ENCODE measurements around the gene CCDC33.

CCDC33 gene

DNA sequence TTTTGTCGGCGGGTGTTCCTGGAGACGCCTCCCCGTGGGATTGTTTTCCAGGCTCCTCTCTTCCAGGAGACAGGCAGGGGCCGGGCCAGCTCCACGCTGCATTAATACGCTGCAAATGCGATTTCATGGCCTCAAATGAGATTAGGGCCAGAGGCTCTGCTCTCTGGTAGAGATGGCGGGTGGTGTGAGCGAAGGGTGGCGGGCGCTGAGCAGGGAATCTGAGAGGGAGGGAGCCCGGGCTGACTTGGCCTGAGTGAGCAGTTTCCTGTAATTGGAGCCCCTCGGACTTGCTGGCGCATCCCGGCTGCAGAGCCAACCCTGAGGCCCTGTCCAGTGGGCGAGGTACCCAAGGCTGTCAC is 7.4 kb upstream of the CCDC33 start:
- DNase-seq (ENCODE audit: low read depth, low spot score), result peak; percentile 35

DNA sequence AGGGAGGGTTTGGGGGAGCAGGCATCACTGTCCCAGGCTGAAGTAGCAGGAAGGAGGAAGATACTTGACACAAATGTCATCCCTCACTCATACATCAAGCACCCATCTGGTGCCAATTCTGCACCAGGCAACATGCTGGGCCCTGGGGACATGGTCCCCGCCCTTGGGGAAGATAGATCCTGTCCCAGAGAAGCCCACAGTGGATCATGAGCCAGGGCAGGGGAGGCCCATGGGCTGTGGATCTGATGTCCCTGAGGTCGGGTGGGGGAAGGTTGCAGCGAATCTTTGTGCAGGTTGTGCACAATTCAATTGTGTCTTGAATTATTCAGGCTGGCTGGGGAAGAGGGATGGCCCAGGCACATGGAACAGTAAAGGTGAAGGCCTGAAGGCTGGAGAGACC is 6.4 kb upstream of the CCDC33 start:
- DNase-seq (ENCODE audit: low read depth, low spot score), result no peak

DNA sequence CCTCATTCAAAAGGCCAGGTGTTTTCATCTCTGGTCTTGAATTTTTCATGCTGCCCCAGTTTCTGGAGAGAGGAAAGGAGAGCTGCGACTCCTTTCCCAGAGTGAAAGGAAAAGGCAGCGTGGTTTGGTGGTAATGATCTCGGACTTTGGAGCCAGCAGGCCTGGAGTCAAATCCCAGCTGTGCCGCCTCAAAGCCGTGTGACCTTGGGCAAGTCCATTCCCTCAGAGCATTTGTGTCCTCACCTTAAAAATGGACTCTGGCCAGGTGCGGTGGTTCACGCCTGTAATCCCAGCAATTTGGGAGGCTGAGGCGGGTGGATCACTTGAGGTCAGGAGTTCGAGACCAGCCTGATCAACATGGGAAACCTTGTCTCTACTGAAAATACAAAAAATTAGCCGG is 4.7 kb upstream of the CCDC33 start:
- DNase-seq (ENCODE audit: low read depth, low spot score), result no peak

DNA sequence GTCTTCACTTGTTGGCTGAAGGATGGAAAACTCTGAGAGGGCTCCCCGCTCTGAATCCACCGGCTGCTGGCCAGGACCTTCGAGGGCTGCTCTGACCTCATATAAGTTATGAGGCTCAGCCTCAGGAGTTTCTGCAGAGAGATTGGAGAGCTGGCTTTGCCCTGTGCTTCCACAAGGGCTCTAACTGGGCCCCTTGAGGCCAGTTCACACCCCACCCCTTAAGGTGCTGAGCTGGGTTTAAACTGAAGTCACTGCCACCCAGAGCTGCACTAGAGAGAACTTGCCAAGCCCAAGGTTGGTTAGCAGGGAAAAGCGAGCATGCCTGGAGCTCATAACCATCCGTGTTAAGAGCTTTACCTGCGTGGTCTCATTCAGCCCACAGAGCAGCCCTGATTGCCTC is 2.8 kb upstream of the CCDC33 start:
- no peak for DNase-seq (ENCODE audit: low read depth, low spot score)

DNA sequence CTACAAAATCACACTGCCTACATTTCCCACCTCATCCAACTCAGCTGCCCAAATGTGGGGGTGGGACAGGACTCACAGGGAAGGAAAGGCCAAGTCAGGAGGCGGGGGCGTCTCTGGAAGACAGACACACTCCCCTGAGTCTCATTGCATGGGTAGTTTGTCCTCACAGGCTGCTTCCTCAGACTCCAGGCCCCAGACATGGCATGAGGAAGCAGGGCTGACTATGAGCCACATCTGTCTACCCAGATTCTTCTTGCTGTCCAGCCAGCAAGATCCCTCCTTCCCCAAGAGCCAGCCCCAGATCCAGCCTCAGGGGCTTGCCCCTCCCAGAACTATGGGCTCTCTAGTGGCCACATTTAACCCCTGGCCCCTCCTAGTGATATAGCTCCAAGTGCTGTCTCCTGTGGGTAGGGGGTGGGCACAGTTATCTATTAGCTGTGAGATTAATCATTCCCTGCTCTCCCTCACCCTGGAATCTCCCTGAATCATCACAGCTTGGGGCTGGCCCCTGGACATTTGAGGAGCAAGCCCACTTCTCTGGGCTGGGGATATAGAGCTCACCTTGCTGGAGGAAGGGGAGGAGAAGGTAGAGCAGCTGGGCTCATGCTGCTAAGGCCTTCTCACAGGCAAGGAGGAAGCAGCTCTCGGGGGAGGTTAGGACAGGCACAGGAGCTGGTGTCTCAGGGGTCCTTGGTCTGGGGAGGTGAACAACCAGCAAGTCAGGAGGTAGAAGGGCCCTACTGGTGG is 2.1 kb upstream of the CCDC33 start:
- no peak for DNase-seq (ENCODE audit: low read depth, low spot score)

DNA sequence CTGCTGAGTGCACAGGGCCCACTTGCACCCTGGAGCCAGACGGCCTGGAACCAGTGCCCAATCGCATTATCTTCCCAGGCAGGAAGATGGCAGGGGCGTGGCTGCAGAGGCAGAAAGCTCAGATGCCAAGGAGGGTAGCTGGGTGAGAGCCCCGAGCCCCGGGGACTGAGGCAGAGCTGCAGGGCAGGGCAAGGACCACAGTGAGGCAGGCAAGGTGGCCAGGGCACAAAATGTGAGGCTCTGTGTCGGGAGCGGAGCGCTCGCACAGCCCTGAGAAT is 1.6 kb upstream of the CCDC33 start:
- no peak for DNase-seq (ENCODE audit: low read depth, low spot score)

DNA sequence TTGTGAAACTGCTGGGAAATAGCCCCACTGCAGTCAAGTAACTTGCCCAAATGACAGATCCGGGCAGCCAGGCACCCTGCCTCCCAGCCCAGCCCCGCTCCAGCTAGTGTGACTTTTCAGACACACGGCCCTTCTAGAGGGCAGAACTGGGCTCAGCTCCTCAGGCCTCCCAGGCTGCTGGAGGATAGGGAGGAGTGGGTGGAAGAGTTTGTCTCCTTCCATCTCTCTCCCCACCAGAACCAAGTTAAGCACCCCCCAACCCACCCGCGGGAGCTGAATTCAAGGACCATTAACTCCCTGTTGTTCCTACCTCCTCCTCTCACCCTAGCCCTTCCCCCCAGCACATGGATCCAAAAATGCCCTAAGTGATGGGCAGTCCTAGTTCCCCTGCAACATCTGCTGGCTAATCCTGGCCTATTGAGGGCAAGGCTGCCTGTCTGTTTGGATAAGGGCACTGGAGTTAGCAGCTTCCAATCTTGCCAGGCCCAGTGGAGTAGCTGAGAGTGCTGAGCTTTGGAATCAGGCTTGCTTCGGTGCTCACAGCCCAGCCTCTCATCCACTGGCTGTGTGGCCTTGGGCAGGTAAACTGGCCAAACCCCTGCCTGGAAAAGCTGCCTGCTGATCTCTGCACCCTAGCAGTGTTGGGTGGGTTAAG is 3.1 kb downstream of the CCDC33 start:
- DNase-seq (ENCODE audit: low read depth, low spot score), result no peak

DNA sequence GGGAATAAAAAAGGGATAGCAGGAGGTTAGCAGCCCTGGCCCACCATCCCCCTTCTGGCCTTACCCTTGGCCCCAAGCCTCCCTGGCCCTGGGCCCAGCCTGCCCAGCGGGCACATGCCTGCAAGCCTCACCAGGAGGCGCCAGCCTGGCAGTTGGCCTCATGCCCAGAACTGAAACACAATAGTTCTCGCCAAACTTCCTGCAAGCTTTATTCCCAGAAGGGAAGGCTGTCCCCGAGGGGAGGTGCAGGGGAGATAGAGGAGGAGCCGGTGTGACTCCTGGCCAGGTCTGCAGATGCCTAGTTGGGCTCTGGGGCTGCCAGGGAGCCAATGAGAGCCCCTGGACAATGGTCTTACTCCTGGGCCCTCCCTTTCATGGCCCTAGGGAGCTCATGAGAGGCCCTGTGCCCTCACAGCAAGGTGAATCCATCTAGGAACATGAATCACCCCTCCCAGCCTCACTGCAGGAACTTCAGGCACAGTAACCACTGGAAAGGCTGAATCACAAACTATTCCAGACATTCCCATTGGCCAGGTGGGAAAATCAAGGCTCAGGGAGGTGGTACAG is 4.0 kb downstream of the CCDC33 start:
- DNase-seq (ENCODE audit: low read depth, low spot score), result peak; percentile 95

DNA sequence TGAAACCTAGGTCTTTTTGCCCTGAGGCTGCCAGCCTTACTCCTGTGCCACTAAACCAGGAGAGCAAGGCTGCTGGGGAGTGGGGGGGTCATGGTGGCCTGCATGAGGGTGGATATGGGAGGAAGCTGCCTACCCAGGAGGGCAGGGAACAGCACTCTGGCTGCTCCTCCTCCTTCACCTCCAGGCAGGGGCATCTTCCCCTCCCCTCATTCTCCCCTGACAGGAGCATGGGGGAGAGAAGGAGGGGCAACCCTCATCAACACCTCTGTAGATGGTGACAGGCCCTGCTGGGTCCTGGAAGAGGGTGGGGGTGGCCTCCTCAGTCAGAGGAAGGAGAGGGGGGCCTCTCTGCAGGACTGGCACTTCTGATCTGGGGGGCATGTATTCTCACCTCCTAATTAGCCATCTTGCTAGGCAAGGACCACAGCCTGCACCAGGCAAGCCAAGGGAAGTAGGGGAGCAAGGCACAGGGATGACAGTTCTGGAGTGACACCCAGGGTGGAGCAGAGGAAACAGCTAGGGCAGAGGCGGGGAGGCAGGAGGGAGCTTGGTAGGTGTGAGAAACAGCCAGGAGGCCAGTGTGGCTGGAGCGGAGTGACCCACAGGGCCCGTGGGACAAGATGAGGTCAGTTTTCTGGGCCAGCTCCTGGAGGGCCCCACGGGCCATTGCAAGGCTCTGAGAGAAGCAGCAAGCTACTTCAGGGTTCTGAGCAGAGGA is 4.9 kb downstream of the CCDC33 start:
- DNase-seq (ENCODE audit: low read depth, low spot score), result no peak

DNA sequence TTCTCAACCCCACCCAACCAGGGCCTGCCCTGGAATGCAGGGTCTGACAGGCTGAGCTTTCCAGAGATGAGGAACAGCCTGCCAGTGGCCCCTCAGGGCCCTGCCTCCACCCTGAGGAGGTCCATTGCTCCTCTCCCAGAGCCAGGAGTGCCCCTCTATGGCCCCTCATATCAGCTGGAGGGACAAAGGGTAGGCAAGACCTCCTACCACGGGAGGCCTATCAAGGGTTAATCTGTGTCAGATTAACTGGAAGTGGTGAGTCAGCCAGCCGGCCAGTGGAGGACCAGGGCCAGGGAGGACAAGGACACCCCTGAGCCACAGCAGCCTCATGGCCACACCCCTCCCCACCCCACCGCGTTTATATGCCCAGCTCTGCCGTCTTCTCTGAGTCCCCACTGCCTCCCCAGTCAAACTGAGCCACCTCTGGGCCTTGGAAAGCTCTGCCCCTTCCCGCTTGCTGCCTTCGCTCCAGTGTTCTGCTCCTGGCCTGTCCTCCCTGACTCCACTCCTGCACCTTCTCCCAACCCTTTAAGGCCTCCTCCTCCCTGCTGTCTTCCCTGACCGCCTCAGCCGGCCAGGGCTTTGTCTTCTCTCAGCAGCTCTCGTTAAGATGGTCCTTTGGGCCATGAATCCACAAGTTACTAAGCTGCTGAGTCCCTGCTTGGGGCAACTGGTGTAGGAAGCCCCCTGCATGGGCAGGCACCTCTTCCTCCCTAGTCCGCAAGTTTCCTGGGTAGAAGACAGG is 6.5 kb downstream of the CCDC33 start:
- peak; percentile 59 for DNase-seq (ENCODE audit: low read depth, low spot score)

DNA sequence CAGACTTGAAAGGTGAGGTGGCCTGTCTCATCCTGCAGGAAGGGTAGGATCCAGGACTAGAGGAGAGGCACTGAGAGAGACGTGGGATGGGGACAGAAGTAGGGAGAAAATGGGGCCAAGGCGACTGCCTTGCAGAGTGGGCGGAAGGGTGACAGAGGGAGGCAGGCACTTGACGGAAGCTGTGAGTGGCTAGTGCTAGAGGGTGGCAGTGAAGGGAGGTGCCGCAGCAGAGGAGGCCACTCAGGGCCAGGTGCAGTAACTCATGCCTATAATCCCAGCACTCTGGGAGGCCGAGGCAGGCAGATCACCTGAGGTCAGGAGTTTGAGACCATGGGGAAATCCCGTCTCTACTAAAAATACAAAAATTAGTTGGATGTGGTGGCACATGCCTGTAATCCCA is 7.3 kb downstream of the CCDC33 start:
- no peak for DNase-seq (ENCODE audit: low read depth, low spot score)

DNA sequence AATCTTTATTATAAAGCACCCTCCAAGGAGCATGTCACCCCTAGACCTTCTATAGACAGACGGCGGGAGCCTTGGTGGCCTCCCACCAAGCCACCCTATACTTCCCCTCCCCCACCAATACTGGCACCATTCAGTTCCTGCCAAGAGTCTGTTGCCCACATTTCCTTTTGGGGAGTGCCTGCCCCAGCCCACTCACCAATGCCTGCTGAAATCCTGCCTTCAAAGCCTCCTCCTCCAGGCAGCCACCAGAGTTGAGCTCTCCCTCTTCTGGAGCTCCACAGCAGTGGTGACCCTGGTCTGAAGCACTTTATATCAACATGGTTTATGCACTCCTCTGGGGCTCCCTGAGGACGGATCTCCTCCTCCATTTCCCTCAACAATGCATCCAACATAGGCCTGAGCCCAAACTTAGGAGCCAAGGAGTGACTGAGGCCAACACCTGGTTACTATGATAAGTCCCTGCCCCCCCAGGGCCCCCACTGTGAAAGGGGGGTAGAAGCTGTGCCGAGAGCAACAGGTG is 8.8 kb downstream of the CCDC33 start:
- no peak for DNase-seq (ENCODE audit: low read depth, low spot score)

DNA sequence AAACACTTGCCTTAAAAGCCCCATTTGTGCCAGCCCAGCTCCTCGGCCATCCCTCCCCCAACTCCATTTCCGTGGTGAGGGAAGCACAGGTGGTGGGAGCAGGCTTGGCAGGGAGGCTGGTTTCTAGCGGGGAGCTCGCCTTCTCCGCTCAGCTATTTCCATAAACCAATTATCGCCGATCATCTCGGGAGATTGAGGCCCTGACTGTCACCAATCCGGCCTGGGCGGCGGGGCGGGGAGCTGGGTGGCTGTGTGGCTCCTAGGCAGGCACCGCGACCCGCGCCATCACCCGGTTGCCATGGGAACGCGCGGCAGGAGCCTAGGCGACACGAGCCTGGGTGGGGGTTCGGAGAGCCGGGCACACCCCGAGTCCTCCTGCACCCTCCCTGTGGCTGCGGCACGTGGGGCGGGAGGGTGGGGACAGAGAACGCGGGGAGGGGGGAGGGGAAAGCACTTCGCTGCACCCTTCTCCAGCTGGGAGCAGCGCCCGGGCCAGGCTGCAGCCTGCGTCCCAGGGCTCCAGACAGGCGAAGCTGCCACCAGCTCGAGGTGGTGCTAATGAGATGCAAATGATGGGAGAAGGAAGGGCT is 9.3 kb downstream of the CCDC33 start:
- DNase-seq (ENCODE audit: low read depth, low spot score), result peak; percentile 38

DNA sequence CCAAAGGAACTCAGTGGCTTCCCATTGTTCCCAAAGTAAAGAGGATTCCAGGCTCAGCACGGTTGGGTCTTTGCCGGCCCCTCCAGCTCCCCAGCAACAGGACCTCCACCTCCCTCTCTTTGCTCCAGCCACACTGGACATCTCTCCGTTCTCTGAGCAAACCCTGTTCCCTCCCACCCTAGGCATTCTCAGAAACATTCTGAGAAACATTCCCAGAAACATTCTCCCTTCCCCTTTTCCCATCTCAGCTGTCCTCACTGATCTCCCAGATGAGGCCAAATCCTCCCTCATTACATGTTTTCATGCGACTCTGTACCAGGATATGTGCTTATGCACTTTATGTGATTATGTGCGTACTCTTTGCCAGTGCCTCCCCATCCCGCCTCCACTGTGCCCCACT is 14.1 kb downstream of the CCDC33 start:
- DNase-seq (ENCODE audit: low read depth, low spot score), result no peak

DNA sequence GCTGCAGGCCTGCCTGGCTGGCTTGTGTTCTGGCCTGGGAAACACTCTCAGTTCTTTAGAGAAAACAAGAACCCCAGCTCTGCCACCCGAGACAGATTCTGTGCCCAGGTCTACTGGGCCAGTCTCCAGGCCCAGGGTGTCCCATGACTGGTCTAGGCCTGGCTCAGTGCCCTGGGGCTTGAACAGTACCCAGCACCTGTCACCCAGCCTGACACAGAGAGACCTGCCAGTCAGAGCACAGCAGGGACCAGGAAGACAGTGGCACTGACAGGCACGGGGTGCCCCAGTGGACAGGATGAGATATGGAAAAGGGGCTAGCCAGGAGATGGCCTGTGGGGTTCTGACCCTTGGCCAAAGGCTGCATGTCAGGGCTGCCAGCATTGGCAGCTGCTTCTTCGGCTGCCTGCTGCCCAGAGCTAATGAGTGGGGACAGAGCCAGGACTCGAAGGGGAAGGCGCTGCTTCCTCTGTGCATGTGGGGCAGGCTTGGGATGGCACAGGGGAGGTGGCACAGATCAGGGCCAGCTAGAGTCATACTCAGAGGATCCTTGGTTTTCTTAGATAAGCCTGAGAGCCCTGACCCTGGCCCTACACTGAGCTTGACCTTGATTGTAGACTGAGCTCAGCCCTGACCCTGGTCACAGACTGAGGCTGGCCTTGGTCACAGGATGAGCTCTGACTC is 15.1 kb downstream of the CCDC33 start:
- peak; percentile 28 for DNase-seq (ENCODE audit: low read depth, low spot score)

DNA sequence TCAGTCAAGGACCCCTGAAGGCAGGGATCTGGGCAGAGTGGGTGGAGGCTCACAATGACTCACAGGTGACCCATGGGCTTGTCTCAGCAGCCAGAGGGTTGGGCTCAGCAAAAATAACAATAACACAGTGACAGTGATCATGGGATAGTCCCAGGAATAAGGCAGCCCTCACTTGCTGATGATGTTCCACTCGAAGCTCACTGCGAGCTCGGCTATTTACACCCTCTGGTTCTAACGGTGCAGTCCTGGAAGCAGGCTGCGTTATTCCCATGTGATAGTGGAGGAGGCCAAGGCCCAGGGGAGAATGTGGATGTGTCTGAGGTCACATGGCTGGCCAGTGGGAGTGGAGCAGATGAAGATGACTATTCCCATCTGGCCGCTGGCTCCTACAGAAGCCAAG is 16.2 kb downstream of the CCDC33 start:
- no peak for DNase-seq (ENCODE audit: low read depth, low spot score)

DNA sequence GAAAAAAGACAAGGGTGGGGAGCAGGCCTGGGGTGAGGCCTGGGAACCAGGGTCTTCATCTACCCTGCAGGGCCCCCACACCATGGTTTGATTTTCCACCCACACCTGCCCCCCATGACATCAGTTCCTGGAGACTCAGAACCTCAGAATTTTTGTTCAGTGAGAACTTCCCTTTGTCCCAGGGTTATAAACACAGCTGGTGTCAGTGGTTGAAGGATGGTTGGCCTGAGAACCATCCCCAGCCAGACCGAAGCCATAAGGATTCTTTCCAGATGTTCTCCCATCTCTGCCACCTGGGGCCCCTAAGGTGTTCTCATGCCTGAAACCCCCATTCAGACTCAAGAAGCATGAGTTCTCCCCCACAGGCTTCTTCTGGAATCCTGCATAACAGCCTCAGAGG is 16.6 kb downstream of the CCDC33 start:
- no peak for DNase-seq (ENCODE audit: low read depth, low spot score)

DNA sequence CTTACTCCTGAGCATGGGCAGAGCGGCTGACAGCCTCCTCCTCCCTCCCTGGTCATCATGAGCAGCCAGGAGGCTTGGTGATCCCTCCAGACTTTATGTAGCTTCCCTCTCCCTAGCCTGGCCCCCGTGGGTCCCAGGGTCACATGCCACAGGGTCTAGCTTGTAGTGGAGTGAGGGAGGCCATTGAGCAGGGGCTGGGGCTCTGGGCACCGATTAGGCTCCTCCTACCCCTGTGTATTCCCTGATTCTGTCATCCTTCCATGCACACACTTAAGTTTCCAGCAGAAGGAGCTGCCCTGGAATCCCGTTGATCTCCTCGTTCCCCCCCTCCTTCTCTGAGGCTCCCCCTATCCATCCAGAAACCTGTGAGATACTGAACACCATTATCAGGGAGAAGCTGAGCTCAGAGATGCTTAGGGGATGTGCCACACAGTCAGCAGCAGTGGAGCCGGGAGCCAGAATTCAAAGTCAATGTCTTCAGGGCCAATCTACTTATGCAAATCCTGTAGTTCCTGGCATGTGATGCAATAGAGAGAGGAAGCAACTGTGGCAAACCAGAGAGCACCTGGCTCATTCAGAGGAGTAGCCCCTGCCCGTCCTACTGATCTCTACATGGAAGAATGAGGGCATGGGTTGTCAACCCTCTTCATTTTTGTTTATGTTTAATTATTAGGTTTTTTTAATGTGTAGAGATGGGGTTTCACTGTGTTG is 17.2 kb downstream of the CCDC33 start:
- DNase-seq (ENCODE audit: low read depth, low spot score), result no peak

DNA sequence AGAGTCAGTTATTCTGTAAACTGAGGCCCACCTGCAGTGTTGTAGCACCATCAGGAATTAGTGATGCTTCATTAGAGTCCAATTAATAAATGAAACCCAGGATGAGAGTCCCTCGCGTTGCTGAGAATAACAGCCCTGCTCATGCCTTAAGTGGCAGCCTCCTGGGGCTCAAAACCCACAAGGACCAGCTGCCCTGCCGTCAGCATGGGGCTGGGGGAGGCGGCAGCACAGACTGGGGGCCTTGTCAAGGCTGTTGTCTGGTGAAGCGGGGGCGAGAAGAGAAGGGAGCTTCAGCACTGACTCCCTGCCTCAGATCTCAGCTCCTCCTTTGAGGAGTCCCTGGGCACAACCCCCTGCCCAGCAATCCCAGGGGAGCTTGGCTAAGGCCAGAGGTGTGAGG is 21.0 kb downstream of the CCDC33 start:
- DNase-seq (ENCODE audit: low read depth, low spot score), result no peak

DNA sequence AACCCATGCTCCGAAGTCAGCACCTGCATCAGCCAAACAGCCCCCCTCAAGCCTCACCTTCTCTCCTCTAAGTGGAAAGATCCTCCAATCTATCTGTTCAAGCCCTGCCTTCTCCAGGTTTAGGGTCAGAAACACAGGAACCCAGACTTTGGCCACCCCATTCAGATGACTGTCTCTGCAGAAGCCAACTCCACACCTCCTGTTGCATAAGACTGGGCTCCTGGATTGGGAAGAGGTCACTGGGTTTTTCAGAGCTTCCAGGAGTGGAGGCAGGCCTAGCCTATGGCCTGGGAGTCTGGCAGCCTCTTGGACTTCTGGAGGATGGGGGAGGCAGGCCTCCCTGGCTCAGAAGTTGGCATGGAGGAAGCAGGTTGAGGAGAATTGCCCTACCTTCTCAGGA is 21.5 kb downstream of the CCDC33 start:
- no peak for DNase-seq (ENCODE audit: low read depth, low spot score)

All from astrocyte of the hippocampus (primary cell).